NT2/D1 (cell line): ENCODE measurements around the gene CXCL12.

Experiments used
- DNase-seq: peaks from one replicate; pipeline ENCODE4 v3.0.0-alpha.2; 2011; ENCODE audit warnings: low read depth, low spot score
- H3K27me3 ChIP-seq: 2 replicates; pipeline ENCODE4 v1.6.0; 2011; ENCODE audit warnings: mild to moderate bottlenecking; ENCODE audit not compliant: insufficient read length, insufficient read depth
- H3K36me3 ChIP-seq: 2 replicates; pipeline ENCODE4 v1.6.1; 2011; ENCODE audit warnings: mild to moderate bottlenecking, low read length, mixed read lengths; ENCODE audit not compliant: insufficient read depth, insufficient read length
- H3K4me1 ChIP-seq: 2 replicates; pipeline ENCODE4 v1.5.1; 2011; ENCODE audit not compliant: insufficient read depth, insufficient read length
- H3K4me3 ChIP-seq: 2 replicates; pipeline ENCODE4 v1.5.1; 2011; ENCODE audit warnings: low read depth; ENCODE audit not compliant: insufficient read length
- H3K9ac ChIP-seq: 2 replicates; pipeline ENCODE4 v1.6.0; 2011; ENCODE audit warnings: low read depth; ENCODE audit not compliant: insufficient read length
- H3K9me3 ChIP-seq: 2 replicates; pipeline ENCODE4 v1.5.1; 2011; ENCODE audit warnings: mild to moderate bottlenecking, low read length; ENCODE audit not compliant: insufficient read depth
- SUZ12 ChIP-seq: IDR thresholded peaks from 2 replicates; pipeline ENCODE4 v1.6.1; 2011; ENCODE audit not compliant: insufficient read length, insufficient read depth; ENCODE audit errors: extremely low read depth
- YY1 ChIP-seq: IDR thresholded peaks from 2 replicates; pipeline ENCODE4 v1.6.1; 2011; ENCODE audit not compliant: insufficient read length, insufficient read depth
- ZNF274 ChIP-seq: IDR thresholded peaks from 2 replicates; pipeline ENCODE4 v1.6.1; 2011; ENCODE audit warnings: mild to moderate bottlenecking, low read depth, low read length

The CXCL12 gene

GRCh38 chr10:44394696-44395381 lies 9.9 kb upstream of the CXCL12 start:
- DNase-seq, result no peak
- H3K4me3 ChIP-seq, result no peak overlapping the region
- H3K4me1 ChIP-seq, result peaks cover 10% of the 10 kb centered on the region
- no peaks in the 10 kb centered on the region for H3K27me3 ChIP-seq
- TF ChIP-seq YY1 (no peak), SUZ12 (no peak), ZNF274 (no peak)
- H3K36me3 ChIP-seq, result no peaks in the 10 kb centered on the region
- no peak overlapping the region for H3K9ac ChIP-seq
- H3K9me3 ChIP-seq, result no peaks in the 10 kb centered on the region

GRCh38 chr10:44393834-44394547 lies 9.1 kb upstream of the CXCL12 start:
- no peak overlapping the region for H3K4me3 ChIP-seq
- H3K36me3 ChIP-seq, result no peaks in the 10 kb centered on the region
- H3K9me3 ChIP-seq, result no peaks in the 10 kb centered on the region
- no peak for DNase-seq
- H3K4me1 ChIP-seq, result peaks cover 10% of the 10 kb centered on the region
- TF ChIP-seq ZNF274 (no peak), SUZ12 (no peak), YY1 (no peak)
- H3K27me3 ChIP-seq, result no peaks in the 10 kb centered on the region
- H3K9ac ChIP-seq, result no peak overlapping the region

- no peaks in the 10 kb centered on the region for H3K36me3 ChIP-seq
- peaks cover 5% of the 10 kb centered on the region for H3K4me1 ChIP-seq
- no peak for DNase-seq
- H3K9ac ChIP-seq, result no peak overlapping the region
- H3K9me3 ChIP-seq, result no peaks in the 10 kb centered on the region
- TF ChIP-seq ZNF274 (no peak), YY1 (no peak), SUZ12 (no peak)
- no peaks in the 10 kb centered on the region for H3K27me3 ChIP-seq
- no peak overlapping the region for H3K4me3 ChIP-seq
Measured at GRCh38 chr10:44393051-44393630, 8.2 kb upstream of the CXCL12 start.

DNA sequence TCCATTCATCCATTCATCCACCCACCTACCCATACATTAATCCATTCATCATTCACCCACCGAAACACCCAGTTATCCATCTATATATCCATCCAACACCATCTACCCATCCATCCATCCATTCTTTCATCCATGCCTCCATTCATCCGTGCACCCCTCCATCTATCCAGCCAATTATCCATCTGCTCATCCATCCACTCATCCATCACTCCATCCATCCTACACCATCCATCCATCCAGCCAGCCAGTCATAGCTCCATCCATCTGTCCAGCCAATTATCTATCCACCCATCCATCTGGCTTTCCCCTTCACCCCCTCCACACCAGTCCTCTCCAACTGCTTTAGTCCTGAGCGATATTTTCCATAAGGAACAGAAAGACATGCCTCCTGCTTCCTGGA lies 7.5 kb upstream of the CXCL12 start:
- H3K27me3 ChIP-seq, result no peaks in the 10 kb centered on the region
- no peaks in the 10 kb centered on the region for H3K36me3 ChIP-seq
- no peak for TF ChIP-seq YY1
- no peak for TF ChIP-seq ZNF274
- no peak for TF ChIP-seq SUZ12
- no peak overlapping the region for H3K4me3 ChIP-seq
- no peaks in the 10 kb centered on the region for H3K9me3 ChIP-seq
- H3K9ac ChIP-seq, result no peak overlapping the region
- DNase-seq, result no peak
- peaks cover 5% of the 10 kb centered on the region for H3K4me1 ChIP-seq

DNA sequence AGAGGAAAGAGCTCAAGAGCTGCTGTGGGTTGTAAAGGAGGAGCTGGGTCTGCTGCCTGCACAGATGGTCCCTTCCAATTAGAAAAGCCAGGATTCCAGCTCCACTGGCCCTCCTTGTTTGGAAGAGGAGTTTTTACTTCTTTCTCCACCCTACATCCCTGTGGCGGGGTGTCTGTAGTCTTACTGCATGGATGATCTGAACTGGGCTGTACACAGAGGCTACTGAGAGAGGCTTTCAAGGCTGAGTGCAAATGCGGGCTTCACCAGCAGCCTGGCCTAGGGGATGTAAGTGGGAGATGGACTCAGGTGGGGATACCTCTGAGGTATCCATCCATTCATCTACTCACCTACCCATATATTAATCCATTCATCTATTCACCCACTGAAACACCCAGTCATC lies 7.1 kb upstream of the CXCL12 start:
- TF ChIP-seq SUZ12 (no peak), ZNF274 (no peak), YY1 (no peak)
- peaks cover 5% of the 10 kb centered on the region for H3K4me1 ChIP-seq
- H3K27me3 ChIP-seq, result no peaks in the 10 kb centered on the region
- H3K9me3 ChIP-seq, result no peaks in the 10 kb centered on the region
- H3K9ac ChIP-seq, result no peak overlapping the region
- H3K4me3 ChIP-seq, result no peak overlapping the region
- H3K36me3 ChIP-seq, result no peaks in the 10 kb centered on the region
- no peak for DNase-seq

DNA sequence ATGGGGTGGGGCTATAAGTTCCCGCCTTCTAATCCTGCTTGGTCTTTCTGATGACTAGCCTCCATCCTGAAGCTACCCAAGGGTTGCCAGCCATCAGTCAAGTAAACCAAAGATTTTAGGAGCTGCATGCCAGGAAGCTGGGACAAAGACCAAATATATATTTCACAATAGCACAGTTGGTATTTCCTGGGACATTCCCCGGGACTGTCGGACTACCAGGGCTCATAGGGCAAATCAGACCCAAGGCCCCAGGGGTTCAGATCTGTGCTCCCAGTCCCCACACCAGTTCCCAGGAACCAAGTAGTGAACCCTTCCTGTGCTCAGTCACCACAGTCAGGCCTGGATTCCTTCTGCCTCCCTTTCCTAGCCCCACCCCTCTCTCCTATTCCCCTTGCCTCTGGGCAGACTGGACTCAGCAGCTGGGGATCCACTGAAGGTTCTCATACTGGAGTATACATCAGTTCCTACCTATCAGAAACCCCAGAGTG lies 5.7 kb upstream of the CXCL12 start:
- Histone ChIP-seq H3K4me3 (no peak overlapping the region), H3K9ac (no peak overlapping the region), H3K36me3 (no peaks in the 10 kb centered on the region), H3K4me1 (no peaks in the 10 kb centered on the region), H3K27me3 (peaks cover 6% of the 10 kb centered on the region), H3K9me3 (no peaks in the 10 kb centered on the region)
- no peak for TF ChIP-seq YY1
- TF ChIP-seq ZNF274, result no peak
- no peak for TF ChIP-seq SUZ12
- DNase-seq, result no peak

DNA sequence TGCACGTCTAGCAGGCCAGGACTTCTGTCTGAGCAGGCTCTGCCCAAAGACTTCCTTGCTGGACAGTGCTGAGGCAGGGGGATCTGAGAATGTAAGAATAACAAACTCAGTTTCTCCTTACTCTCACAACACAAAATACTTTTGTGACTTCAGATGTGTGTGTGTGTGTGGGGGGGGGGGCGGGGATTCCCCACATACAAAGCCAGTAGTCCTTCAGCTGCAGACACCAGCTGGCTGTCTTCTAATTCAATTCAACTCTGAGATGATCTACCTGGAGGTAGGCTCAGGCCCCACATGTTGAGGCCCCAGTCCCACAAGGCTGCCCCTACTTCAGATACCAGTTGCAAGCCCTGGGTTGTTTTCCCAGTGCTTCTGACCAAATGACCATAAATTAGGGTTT lies 4.7 kb upstream of the CXCL12 start:
- TF ChIP-seq ZNF274 (no peak), YY1 (no peak)
- H3K9me3 ChIP-seq, result no peaks in the 10 kb centered on the region
- H3K36me3 ChIP-seq, result no peaks in the 10 kb centered on the region
- H3K9ac ChIP-seq, result no peak overlapping the region
- no peaks in the 10 kb centered on the region for H3K4me1 ChIP-seq
- H3K27me3 ChIP-seq, result peaks cover 10% of the 10 kb centered on the region
- no peak for DNase-seq
- no peak overlapping the region for H3K4me3 ChIP-seq
